CD4-positive, alpha-beta T cell (primary cell): ENCODE data around the gene DOCK2. TPM values are rescaled to one million over a fixed set of nuclear protein-coding genes. Genes with fewer than 3 reads are reported as not detected.

Source experiments
- ATAC-seq: fragments of 200-7000 bp; cut with Tn5 transposase; one replicate; pipeline ENCODE4 v1.10.0; 2022; ENCODE audit warnings: mild to moderate bottlenecking; ENCODE audit not compliant: poor library complexity
- CTCF ChIA-PET: fragments of 350-600 bp; sonication (Branson Sonifier 250); formaldehyde crosslinking; loops from one replicate; lab custom pipeline; 2021; ENCODE audit warnings: antibody characterized with exemption, inconsistent platforms; lab: Charles Lee
- POLR2A ChIA-PET: fragments of 350-600 bp; sonication (Branson Sonifier 250); formaldehyde crosslinking; loops from one replicate; lab custom pipeline; 2021; ENCODE audit warnings: antibody characterized with exemption, inconsistent platforms; lab: Charles Lee
- DNase-seq, 14 experiments: peaks; one replicate each; pipeline ENCODE4 v3.0.0-alpha.2; 2013 to 2020; ENCODE audit warnings: mixed read lengths in 2 of 14
- H3K27ac ChIP-seq, 2 donors: one replicate each; pipeline versions ENCODE4 v1.5.1 to v1.7.0; 2013; ENCODE audit warnings: low read length in 2 of 2, low read depth in 1 of 2, mild to moderate bottlenecking in 1 of 2
- H3K27me3 ChIP-seq, 2 experiments: 1 replicate in 1 of 2; 2 replicates in 1 of 2; pipeline versions ENCODE4 v1.6.1 to v1.7.0; 2013; ENCODE audit warnings: low read length in 2 of 2, control low read depth in 1 of 2, mild to moderate bottlenecking in 1 of 2, moderate library complexity in 1 of 2; ENCODE audit not compliant: insufficient read depth in 2 of 2, control insufficient read depth in 1 of 2
- H3K36me3 ChIP-seq: one replicate; pipeline ENCODE4 v1.6.1; 2013; ENCODE audit warnings: low read length, control low read depth; ENCODE audit not compliant: insufficient read depth
- H3K4me1 ChIP-seq: one replicate; pipeline ENCODE4 v1.6.1; 2013; ENCODE audit warnings: low read length, control low read depth; ENCODE audit not compliant: insufficient read depth
- H3K4me3 ChIP-seq: one replicate; pipeline ENCODE4 v1.5.1; 2013; ENCODE audit warnings: mild to moderate bottlenecking, low read length, moderate library complexity
- H3K9me3 ChIP-seq, 2 experiments: 1 replicate in 1 of 2; 2 replicates in 1 of 2; pipeline versions ENCODE4 v1.6.1 to v1.7.0; 2013; ENCODE audit warnings: low read length in 2 of 2, mild to moderate bottlenecking in 2 of 2, control low read depth in 1 of 2, moderate library complexity in 1 of 2; ENCODE audit not compliant: control insufficient read depth in 1 of 2, insufficient read depth in 1 of 2
- H3K27ac Mint-ChIP-seq: one replicate; pipeline ENCODE4 v1.8.0; 2020; ENCODE audit warnings: mixed read lengths
- H3K27me3 Mint-ChIP-seq: one replicate; pipeline ENCODE4 v1.8.0; 2021; ENCODE audit warnings: mixed read lengths
- H3K36me3 Mint-ChIP-seq: one replicate; pipeline ENCODE4 v1.8.0; 2021; ENCODE audit warnings: low read depth, mixed read lengths
- H3K4me1 Mint-ChIP-seq: one replicate; pipeline ENCODE4 v1.8.0; 2021; ENCODE audit warnings: low read depth, mixed read lengths
- H3K4me3 Mint-ChIP-seq: one replicate; pipeline ENCODE4 v1.8.0; 2020; ENCODE audit warnings: mild to moderate bottlenecking, mixed read lengths
- H3K9me3 Mint-ChIP-seq: one replicate; pipeline ENCODE4 v1.8.0; 2020; ENCODE audit warnings: mixed read lengths
- intact Hi-C, 2 experiments: fragments of 100-400 bp; cut with DNase I in 1 of 2; cut with micrococcal nuclease in 1 of 2; formaldehyde crosslinking; loops; one replicate each; pipeline versions ENCODE4 v1.15.1 to v1.9.0; 2023 to 2025; cut with DNase I, micrococcal nuclease
- total RNA-seq, 174 experiments: library from RNA in 2 of 174; stranded (reverse) in 2 of 174; gene quantifications; one replicate each; pipeline ENCODE4 v1.2.3 and lab custom pipeline; 2021 to 2026
- TF ChIP-seq, protein P1 (sequence below): fragments of 200-600 bp; IDR thresholded peaks from one replicate; pipeline ENCODE4 v1.8.0; 2022; ENCODE audit warnings: antibody characterized with exemption, mild to moderate bottlenecking

Gene DOCK2
- total RNA-seq, 2 experiments from 2014 or later: 220 to 229 TPM

DNA sequence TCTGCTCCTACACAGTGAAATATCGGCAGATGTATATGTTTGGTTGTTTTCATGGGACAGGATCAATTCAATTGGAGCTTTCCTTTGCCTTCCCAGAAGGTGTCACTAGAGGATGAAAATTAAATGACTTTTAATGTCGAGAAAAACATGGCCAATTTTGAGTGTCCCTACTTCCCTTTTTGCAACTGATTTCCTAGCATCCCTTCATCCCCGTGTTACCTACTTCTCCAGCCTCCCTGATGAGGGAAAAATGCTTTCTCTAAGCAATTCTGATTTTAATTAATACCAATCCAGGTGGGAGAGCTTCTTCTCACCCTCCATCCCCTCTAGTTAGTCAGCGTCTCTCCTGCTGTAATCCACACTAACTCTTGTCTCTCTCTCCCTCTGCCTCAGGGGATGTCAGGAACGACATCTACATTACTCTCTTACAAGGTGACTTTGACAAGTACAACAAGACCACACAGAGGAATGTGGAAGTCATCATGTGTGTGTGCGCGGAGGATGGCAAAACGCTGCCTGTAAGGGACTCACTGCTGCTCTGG lies 64.9 kb downstream of the DOCK2 start:
- Mint-ChIP-seq H3K9me3 (no peaks in the 10 kb centered on the region), H3K4me1 (no peaks in the 10 kb centered on the region), H3K27me3 (no peaks in the 10 kb centered on the region), H3K4me3 (no peak overlapping the region), H3K27ac (no peak overlapping the region), H3K36me3 (peaks cover 99% of the 10 kb centered on the region)
- DNase-seq (no peak), ATAC-seq (no peak)
- Histone ChIP-seq H3K4me3 (no peak overlapping the region), H3K27me3 (no peaks in the 10 kb centered on the region), H3K4me1 (no peaks in the 10 kb centered on the region), H3K36me3 (peaks cover 97% of the 10 kb centered on the region), H3K27ac (no peak overlapping the region), H3K9me3 (no peaks in the 10 kb centered on the region)
- TF ChIP-seq, protein P1, sequence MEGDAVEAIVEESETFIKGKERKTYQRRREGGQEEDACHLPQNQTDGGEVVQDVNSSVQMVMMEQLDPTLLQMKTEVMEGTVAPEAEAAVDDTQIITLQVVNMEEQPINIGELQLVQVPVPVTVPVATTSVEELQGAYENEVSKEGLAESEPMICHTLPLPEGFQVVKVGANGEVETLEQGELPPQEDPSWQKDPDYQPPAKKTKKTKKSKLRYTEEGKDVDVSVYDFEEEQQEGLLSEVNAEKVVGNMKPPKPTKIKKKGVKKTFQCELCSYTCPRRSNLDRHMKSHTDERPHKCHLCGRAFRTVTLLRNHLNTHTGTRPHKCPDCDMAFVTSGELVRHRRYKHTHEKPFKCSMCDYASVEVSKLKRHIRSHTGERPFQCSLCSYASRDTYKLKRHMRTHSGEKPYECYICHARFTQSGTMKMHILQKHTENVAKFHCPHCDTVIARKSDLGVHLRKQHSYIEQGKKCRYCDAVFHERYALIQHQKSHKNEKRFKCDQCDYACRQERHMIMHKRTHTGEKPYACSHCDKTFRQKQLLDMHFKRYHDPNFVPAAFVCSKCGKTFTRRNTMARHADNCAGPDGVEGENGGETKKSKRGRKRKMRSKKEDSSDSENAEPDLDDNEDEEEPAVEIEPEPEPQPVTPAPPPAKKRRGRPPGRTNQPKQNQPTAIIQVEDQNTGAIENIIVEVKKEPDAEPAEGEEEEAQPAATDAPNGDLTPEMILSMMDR: no peak
- intact Hi-C loops: no loop called here
- CTCF ChIA-PET: no interaction called here
- POLR2A ChIA-PET: no interaction called here

DNA sequence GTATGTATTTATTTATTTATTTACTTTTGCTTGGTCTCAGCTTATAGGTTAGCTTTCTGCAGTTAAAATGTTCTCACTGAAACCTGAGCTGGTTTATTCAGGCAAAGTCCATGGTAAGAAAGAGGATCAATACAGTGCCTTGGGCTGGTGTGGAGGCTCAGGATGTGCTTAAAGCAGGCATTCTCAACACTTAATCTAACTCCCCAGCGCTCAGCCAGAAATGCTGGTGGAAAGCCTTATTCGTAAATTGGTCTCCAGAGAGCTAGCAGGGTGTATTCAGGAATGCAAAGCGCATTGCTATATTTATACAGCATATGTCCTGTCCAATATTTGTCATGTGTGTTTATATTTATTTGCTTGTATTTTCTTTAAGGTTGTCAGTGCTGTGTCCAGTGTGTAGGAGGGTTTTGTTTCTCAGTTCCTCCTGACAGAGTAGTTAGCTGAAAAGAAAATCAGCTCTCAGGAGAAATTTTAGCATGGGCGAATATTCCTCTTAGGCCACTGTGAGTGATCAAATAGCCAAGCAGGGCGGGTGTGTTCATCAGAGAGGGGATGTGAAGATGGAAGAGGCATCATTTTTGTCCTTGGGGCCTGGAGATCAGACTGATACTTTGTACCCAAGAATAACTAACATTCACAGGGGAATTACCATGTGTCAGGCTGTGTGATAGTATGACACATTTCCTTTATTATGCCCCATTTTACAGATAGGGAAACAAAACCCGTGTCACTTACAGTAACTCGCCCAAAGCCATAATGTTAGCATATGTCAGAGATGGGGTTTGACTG lies 65.8 kb downstream of the DOCK2 start:
- Mint-ChIP-seq H3K4me3 (no peak overlapping the region), H3K36me3 (peaks cover 99% of the 10 kb centered on the region), H3K27me3 (no peaks in the 10 kb centered on the region), H3K4me1 (no peaks in the 10 kb centered on the region), H3K27ac (no peak overlapping the region), H3K9me3 (no peaks in the 10 kb centered on the region)
- Histone ChIP-seq H3K4me3 (no peak overlapping the region), H3K4me1 (no peaks in the 10 kb centered on the region), H3K27ac (no peak overlapping the region), H3K9me3 (no peaks in the 10 kb centered on the region), H3K27me3 (no peaks in the 10 kb centered on the region), H3K36me3 (peaks cover 97% of the 10 kb centered on the region)
- intact Hi-C loops: no loop called here
- no peak for ATAC-seq
- TF ChIP-seq, protein P1: no peak
- CTCF ChIA-PET: no interaction called here
- no peak for DNase-seq
- POLR2A ChIA-PET: no interaction called here

DNA sequence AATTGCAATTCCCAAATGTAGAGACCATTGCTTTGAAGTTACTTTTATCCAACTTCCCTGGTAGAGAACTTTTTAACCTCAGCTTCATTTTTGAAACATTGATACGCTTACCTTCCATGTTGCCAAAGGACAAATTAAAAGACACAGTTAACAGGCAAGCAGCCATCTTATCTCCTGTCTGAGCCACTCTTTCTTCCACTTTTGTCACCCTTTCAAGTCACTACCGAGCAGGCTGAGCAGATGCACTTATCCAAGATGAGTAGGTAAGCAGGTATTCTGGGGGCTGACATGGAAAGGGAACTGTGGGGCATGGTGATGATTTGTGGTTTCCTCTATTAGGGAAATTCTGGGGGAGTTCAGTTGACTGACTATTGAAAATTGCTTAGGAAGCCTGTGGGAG lies 66.7 kb downstream of the DOCK2 start:
- peaks cover 99% of the 10 kb centered on the region for H3K36me3 Mint-ChIP-seq
- H3K27me3 Mint-ChIP-seq: no peaks in the 10 kb centered on the region
- Histone ChIP-seq H3K27ac (no peak overlapping the region), H3K9me3 (no peaks in the 10 kb centered on the region), H3K27me3 (no peaks in the 10 kb centered on the region), H3K4me3 (no peak overlapping the region), H3K36me3 (peaks cover 97% of the 10 kb centered on the region), H3K4me1 (no peaks in the 10 kb centered on the region)
- no peak for DNase-seq
- POLR2A ChIA-PET: no interaction called here
- H3K27ac Mint-ChIP-seq: no peak overlapping the region
- no peaks in the 10 kb centered on the region for H3K9me3 Mint-ChIP-seq
- intact Hi-C loops: no loop called here
- no peak overlapping the region for H3K4me3 Mint-ChIP-seq
- CTCF ChIA-PET: no interaction called here
- ATAC-seq: no peak
- H3K4me1 Mint-ChIP-seq: no peaks in the 10 kb centered on the region
- TF ChIP-seq, protein P1: no peak
